Subcutaneous adipose tissue (tissue), 4 donors: ENCODE measurements around the gene MELK. TPM values are rescaled to one million over a fixed set of nuclear protein-coding genes. Genes with fewer than 3 reads are reported as not detected.

ENCODE experiments used
- CTCF ChIP-seq: fragments of 450-650 bp; IDR thresholded peaks from one replicate; pipeline ENCODE4 v1.5.1; 2016; ENCODE audit warnings: low read depth, mild to moderate bottlenecking, control low read depth, antibody characterized with exemption, moderate library complexity
- total RNA-seq, 4 donors: library from RNA; depleted of rRNA; stranded (reverse); fragments of >200 nt; gene quantifications; one replicate each; pipeline ENCODE4 v1.1.0, GENCODE V29; 2016

Gene MELK
- total RNA-seq, 4 donors from 2014 or later = 0.49 to 3.6 (median 0.72) TPM

GRCh38 chr9:36664806-36665205, 92.1 kb downstream of the MELK start:
- no peak for TF ChIP-seq CTCF

DNA sequence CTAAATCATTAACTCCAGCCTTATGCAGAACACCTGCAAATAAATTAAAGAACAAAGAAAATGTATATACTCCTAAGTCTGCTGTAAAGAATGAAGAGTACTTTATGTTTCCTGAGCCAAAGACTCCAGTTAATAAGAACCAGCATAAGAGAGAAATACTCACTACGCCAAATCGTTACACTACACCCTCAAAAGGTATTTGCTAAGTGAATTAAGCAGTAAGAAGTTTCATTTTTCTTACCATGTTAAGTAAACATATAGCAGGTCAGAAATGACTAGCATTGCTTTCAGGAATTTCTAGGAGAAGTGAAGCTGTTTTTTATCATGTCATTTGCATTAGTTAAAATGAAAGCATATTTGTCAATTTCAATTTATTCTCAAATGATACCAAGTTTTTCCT, 92.7 kb downstream of the MELK start:
- no peak for TF ChIP-seq CTCF

GRCh38 chr9:36665921-36666431, 93.3 kb downstream of the MELK start:
- no peak for TF ChIP-seq CTCF

GRCh38 chr9:36671561-36671960, 98.9 kb downstream of the MELK start:
- no peak for TF ChIP-seq CTCF

DNA sequence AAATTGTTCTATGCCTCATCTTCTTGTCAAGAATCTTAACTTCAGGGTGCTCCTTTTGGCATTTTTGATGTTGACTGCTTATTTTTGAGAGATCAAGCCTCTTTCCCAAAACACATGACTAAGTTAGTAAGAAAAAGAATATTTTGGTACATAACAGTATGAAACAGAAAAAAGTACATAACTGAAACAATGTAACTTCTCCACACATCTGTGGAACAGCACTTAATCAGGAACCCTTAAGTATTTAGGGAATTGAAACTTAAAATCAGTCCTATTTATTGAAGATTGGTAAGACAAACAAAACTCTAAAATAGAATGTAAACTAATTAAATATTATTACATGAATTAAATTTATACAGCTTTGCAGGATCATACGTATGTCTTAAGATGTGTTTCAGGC, 103.4 kb downstream of the MELK start:
- no peak for TF ChIP-seq CTCF

GRCh38 chr9:36676778-36677485, 104.2 kb downstream of the MELK start:
- no peak for TF ChIP-seq CTCF

- no peak for TF ChIP-seq CTCF
Measured at GRCh38 chr9:36677611-36678010, 104.9 kb downstream of the MELK start.
